Measurements from ENCODE around the gene ADH4.
"Not testable (repeated sequence)": the region's sequence is repeated elsewhere in the genome, so short reads cannot be mapped to it uniquely, and the experiment has no call there.

ADH4 gene

GRCh38 chr4:99144070-99144469, at the start of gene ADH4:
Gene ADH4 (minus strand): TSS chr4:99144297. CDS start chr4:99144222, 75 bp downstream.
- no peak for DNase-seq

GRCh38 chr4:99190336-99190735, 46.2 kb upstream of the ADH4 start:
- DNase-seq = no peak

- DNase-seq = not testable (repeated sequence)
Observed at GRCh38 chr4:99189900-99190299, 45.8 kb upstream of the ADH4 start.

GRCh38 chr4:99186029-99186428, 41.9 kb upstream of the ADH4 start:
- DNase-seq = no peak

- no peak for DNase-seq
Observed at GRCh38 chr4:99185581-99185980, 41.5 kb upstream of the ADH4 start.

- peak; percentile 28 for DNase-seq
Observed at GRCh38 chr4:99180382-99181070, 36.4 kb upstream of the ADH4 start.

GRCh38 chr4:99179626-99180025, 35.5 kb upstream of the ADH4 start:
- no peak for DNase-seq

GRCh38 chr4:99179178-99179577, 35.1 kb upstream of the ADH4 start:
- DNase-seq = no peak

- DNase-seq = no peak
Observed at GRCh38 chr4:99166544-99166943, 22.4 kb upstream of the ADH4 start.

- no peak for DNase-seq
Observed at GRCh38 chr4:99165978-99166377, 21.9 kb upstream of the ADH4 start.

GRCh38 chr4:99161373-99162099, 17.4 kb upstream of the ADH4 start:
- DNase-seq = no peak

GRCh38 chr4:99159699-99160098, 15.6 kb upstream of the ADH4 start:
- DNase-seq = no peak

GRCh38 chr4:99157478-99157935, 13.4 kb upstream of the ADH4 start:
- DNase-seq = no peak

GRCh38 chr4:99156992-99157391, 12.9 kb upstream of the ADH4 start:
- no peak for DNase-seq

GRCh38 chr4:99154658-99155342, 10.7 kb upstream of the ADH4 start:
- DNase-seq = no peak

GRCh38 chr4:99151995-99152394, 7.9 kb upstream of the ADH4 start:
- DNase-seq = no peak

- DNase-seq = no peak
Observed at GRCh38 chr4:99151452-99151851, 7.4 kb upstream of the ADH4 start.

- DNase-seq = no peak
Observed at GRCh38 chr4:99149426-99150019, 5.4 kb upstream of the ADH4 start.

GRCh38 chr4:99148550-99148949, 4.5 kb upstream of the ADH4 start:
- no peak for DNase-seq

- no peak for DNase-seq
Observed at GRCh38 chr4:99144587-99144986, 490 bp upstream of the ADH4 start.

- DNase-seq = no peak
Observed at GRCh38 chr4:99136329-99136728, 7.8 kb downstream of the ADH4 start.

GRCh38 chr4:99135541-99136162, 8.4 kb downstream of the ADH4 start:
- DNase-seq = no peak

- DNase-seq = no peak
Observed at GRCh38 chr4:99134586-99134985, 9.5 kb downstream of the ADH4 start.

Data from kidney glomerular epithelial cell (primary cell).